Trophoblast cell (in vitro differentiated cells and primary cell): ENCODE measurements around the gene EEFSEC.
A peak's percentile ranks its signal among the peaks of the same experiment; 100 is the strongest.

Experiments used
- DNase-seq, 2 donors: peaks; one replicate each; pipeline ENCODE4 v3.0.0-alpha.2; 2016
- H2AFZ ChIP-seq: 2 replicates; pipeline ENCODE4 v1.6.1; 2013; ENCODE audit warnings: low read length, moderate library complexity, mild to moderate bottlenecking; ENCODE audit not compliant: insufficient read depth, poor library complexity
- H2AK5ac ChIP-seq: 2 replicates; pipeline ENCODE4 v1.6.1; 2013; ENCODE audit warnings: mild to moderate bottlenecking, low read length
- H2BK120ac ChIP-seq: 2 replicates; pipeline ENCODE4 v1.6.1; 2013; ENCODE audit warnings: low read length, mild to moderate bottlenecking, moderate library complexity; ENCODE audit not compliant: insufficient read depth, poor library complexity
- H2BK12ac ChIP-seq: 2 replicates; pipeline ENCODE4 v1.6.1; 2013; ENCODE audit warnings: mild to moderate bottlenecking, low read length, moderate library complexity
- H2BK5ac ChIP-seq: 2 replicates; pipeline ENCODE4 v1.6.1; 2013; ENCODE audit warnings: low read length, low read depth, moderate library complexity, mild to moderate bottlenecking; ENCODE audit not compliant: poor library complexity
- H3K14ac ChIP-seq: 2 replicates; pipeline ENCODE4 v1.6.1; 2013; ENCODE audit warnings: mild to moderate bottlenecking, low read length
- H3K18ac ChIP-seq: 2 replicates; pipeline ENCODE4 v1.6.1; 2013; ENCODE audit warnings: mild to moderate bottlenecking, low read length
- H3K23ac ChIP-seq: 2 replicates; pipeline ENCODE4 v1.6.1; 2013; ENCODE audit warnings: low read length
- H3K27ac ChIP-seq: 2 replicates; pipeline ENCODE4 v1.5.1; 2013; ENCODE audit warnings: low read depth, mild to moderate bottlenecking, inconsistent platforms, low read length, moderate library complexity
- H3K27me3 ChIP-seq: 2 replicates; pipeline ENCODE4 v1.6.1; 2013; ENCODE audit warnings: inconsistent platforms, mild to moderate bottlenecking, low read length, moderate library complexity; ENCODE audit not compliant: insufficient read depth
- H3K36me3 ChIP-seq, 2 experiments: 1 replicate in 1 of 2; 2 replicates in 1 of 2; pipeline ENCODE4 v1.6.1; 2013; ENCODE audit warnings: low read length in 2 of 2, mild to moderate bottlenecking in 2 of 2, moderate library complexity in 1 of 2; ENCODE audit not compliant: insufficient read depth in 2 of 2, control insufficient read depth in 1 of 2
- H3K4ac ChIP-seq: 2 replicates; pipeline ENCODE4 v1.6.1; 2013; ENCODE audit warnings: low read depth, mild to moderate bottlenecking, low read length, moderate library complexity
- H3K4me1 ChIP-seq, 2 experiments: 1 replicate in 1 of 2; 2 replicates in 1 of 2; pipeline ENCODE4 v1.6.1; 2013; ENCODE audit warnings: low read length in 2 of 2, mild to moderate bottlenecking in 2 of 2, moderate library complexity in 1 of 2; ENCODE audit not compliant: insufficient read depth in 2 of 2, control insufficient read depth in 1 of 2
- H3K4me2 ChIP-seq: 2 replicates; pipeline ENCODE4 v1.6.1; 2013; ENCODE audit warnings: inconsistent platforms, mild to moderate bottlenecking, low read length, moderate library complexity
- H3K4me3 ChIP-seq: 2 replicates; pipeline ENCODE4 v1.5.1; 2013; ENCODE audit warnings: mild to moderate bottlenecking, low read depth, low read length, inconsistent platforms
- H3K79me1 ChIP-seq: one replicate; pipeline ENCODE4 v1.6.1; 2013; ENCODE audit warnings: low read length
- H3K79me2 ChIP-seq: 2 replicates; pipeline ENCODE4 v1.6.1; 2013; ENCODE audit warnings: low read length, mild to moderate bottlenecking; ENCODE audit not compliant: control insufficient read depth, insufficient read depth, poor library complexity
- H3K9ac ChIP-seq: 2 replicates; pipeline ENCODE4 v1.6.1; 2013; ENCODE audit warnings: mild to moderate bottlenecking, low read length
- H3K9me3 ChIP-seq: 2 replicates; pipeline ENCODE4 v1.6.1; 2013; ENCODE audit warnings: low read depth, mild to moderate bottlenecking, control low read depth, inconsistent platforms, low read length; ENCODE audit not compliant: insufficient read depth
- H4K12ac ChIP-seq: 2 replicates; pipeline ENCODE4 v1.6.1; 2013; ENCODE audit warnings: low read depth, mild to moderate bottlenecking, low read length, moderate library complexity
- H4K8ac ChIP-seq: 2 replicates; pipeline ENCODE4 v1.6.1; 2013; ENCODE audit warnings: low read depth, mild to moderate bottlenecking, low read length, moderate library complexity
- H4K91ac ChIP-seq: one replicate; pipeline ENCODE4 v1.6.1; 2013; ENCODE audit warnings: low read depth, mild to moderate bottlenecking, low read length, moderate library complexity
- WGBS: extraction: QIAGEN DNeasy Blood & Tissue Kit; methylation state at CpG from one replicate; pipeline ENCODE4 v1.1.7; 2013; ENCODE audit warnings: missing lambda C conversion rate; ENCODE audit not compliant: insufficient read length, insufficient coverage; ENCODE audit errors: extremely low coverage; 5-methylcytosine and 5-hydroxymethylcytosine counted together

EEFSEC gene

GRCh38 chr3:128353361-128353965 is 200.2 kb downstream of the EEFSEC start:
- H3K36me3 ChIP-seq: no peaks in the 10 kb centered on the region
- no peaks in the 10 kb centered on the region for H3K27me3 ChIP-seq
- H2BK120ac ChIP-seq: no peak overlapping the region
- no peak overlapping the region for H2AFZ ChIP-seq
- H4K8ac ChIP-seq: peak overlapping the region; percentile 12
- H3K23ac ChIP-seq: no peak overlapping the region
- H3K4me2 ChIP-seq: no peak overlapping the region
- no peak overlapping the region for H3K18ac ChIP-seq
- H2BK5ac ChIP-seq: no peak overlapping the region
- H3K79me2 ChIP-seq: peaks cover 2% of the 10 kb centered on the region
- H4K91ac ChIP-seq: peak overlapping the region; percentile 42
- no peak overlapping the region for H3K4me3 ChIP-seq
- no peak overlapping the region for H4K12ac ChIP-seq
- H3K27ac ChIP-seq: no peak overlapping the region
- H3K4ac ChIP-seq: no peak overlapping the region
- H2BK12ac ChIP-seq: no peak overlapping the region
- H3K79me1 ChIP-seq: peaks cover 11% of the 10 kb centered on the region
- no peaks in the 10 kb centered on the region for H3K9me3 ChIP-seq
- peak overlapping the region; percentile 2 for H3K14ac ChIP-seq
- H3K4me1 ChIP-seq: peaks cover 13 to 20% of the 10 kb centered on the region in 2 experiments
- H3K9ac ChIP-seq: no peak overlapping the region
- WGBS: no CpG with 5 or more reads among the region's 8 CpGs
- no peak overlapping the region for H2AK5ac ChIP-seq
- no peak for DNase-seq

- peaks cover 7 to 14% of the 10 kb centered on the region in 2 experiments for H3K4me1 ChIP-seq
- no peak for DNase-seq
- no peak overlapping the region for H3K23ac ChIP-seq
- H3K79me1 ChIP-seq: peaks cover 6% of the 10 kb centered on the region
- H4K12ac ChIP-seq: no peak overlapping the region
- WGBS: no CpG with 5 or more reads among the region's 10 CpGs
- H2BK12ac ChIP-seq: peak overlapping the region; percentile 30
- no peak overlapping the region for H3K4me3 ChIP-seq
- H3K36me3 ChIP-seq: no peaks in the 10 kb centered on the region
- H4K8ac ChIP-seq: peak overlapping the region; percentile 12
- H2AK5ac ChIP-seq: no peak overlapping the region
- H3K14ac ChIP-seq: peak overlapping the region; percentile 2
- no peaks in the 10 kb centered on the region for H3K9me3 ChIP-seq
- peaks cover 2% of the 10 kb centered on the region for H3K79me2 ChIP-seq
- H2BK120ac ChIP-seq: no peak overlapping the region
- no peak overlapping the region for H3K9ac ChIP-seq
- no peak overlapping the region for H2AFZ ChIP-seq
- H2BK5ac ChIP-seq: no peak overlapping the region
- H3K4ac ChIP-seq: no peak overlapping the region
- H3K4me2 ChIP-seq: no peak overlapping the region
- H3K27me3 ChIP-seq: no peaks in the 10 kb centered on the region
- peak overlapping the region; percentile 22 for H3K18ac ChIP-seq
- peak overlapping the region; percentile 42 for H4K91ac ChIP-seq
- H3K27ac ChIP-seq: no peak overlapping the region
Observed at GRCh38 chr3:128353991-128354687, 200.9 kb downstream of the EEFSEC start.

GRCh38 chr3:128354788-128355542 is 201.7 kb downstream of the EEFSEC start:
- H3K18ac ChIP-seq: no peak overlapping the region
- H2AK5ac ChIP-seq: no peak overlapping the region
- no peak overlapping the region for H4K12ac ChIP-seq
- no peak for DNase-seq
- no peak overlapping the region for H2BK12ac ChIP-seq
- no peak overlapping the region for H3K4ac ChIP-seq
- H3K9ac ChIP-seq: no peak overlapping the region
- peaks cover 4 to 9% of the 10 kb centered on the region in 2 experiments for H3K4me1 ChIP-seq
- peak overlapping the region; percentile 48 for H4K91ac ChIP-seq
- no CpG with 5 or more reads among the region's 13 CpGs for WGBS
- no peak overlapping the region for H2BK5ac ChIP-seq
- H3K9me3 ChIP-seq: no peaks in the 10 kb centered on the region
- H4K8ac ChIP-seq: no peak overlapping the region
- no peak overlapping the region for H3K27ac ChIP-seq
- peaks cover 0 to 2% of the 10 kb centered on the region in 2 experiments for H3K36me3 ChIP-seq
- no peak overlapping the region for H3K4me2 ChIP-seq
- H2BK120ac ChIP-seq: no peak overlapping the region
- no peak overlapping the region for H3K4me3 ChIP-seq
- H3K23ac ChIP-seq: no peak overlapping the region
- no peaks in the 10 kb centered on the region for H3K27me3 ChIP-seq
- no peak overlapping the region for H3K14ac ChIP-seq
- no peak overlapping the region for H2AFZ ChIP-seq
- peaks cover 4% of the 10 kb centered on the region for H3K79me1 ChIP-seq
- no peaks in the 10 kb centered on the region for H3K79me2 ChIP-seq

GRCh38 chr3:128355543-128355919 is 202.2 kb downstream of the EEFSEC start:
- no peak overlapping the region for H3K4ac ChIP-seq
- H3K4me3 ChIP-seq: no peak overlapping the region
- no peak overlapping the region for H4K91ac ChIP-seq
- peak in 1 of 2 donors; percentile 2 for DNase-seq
- no CpG with 5 or more reads among the region's 2 CpGs for WGBS
- no peak overlapping the region for H2BK12ac ChIP-seq
- no peak overlapping the region for H3K18ac ChIP-seq
- no peak overlapping the region for H3K27ac ChIP-seq
- no peak overlapping the region for H3K9ac ChIP-seq
- no peaks in the 10 kb centered on the region for H3K27me3 ChIP-seq
- H3K79me1 ChIP-seq: peaks cover 4% of the 10 kb centered on the region
- no peak overlapping the region for H3K14ac ChIP-seq
- H3K4me2 ChIP-seq: no peak overlapping the region
- no peak overlapping the region for H2BK120ac ChIP-seq
- peaks cover 0 to 2% of the 10 kb centered on the region in 2 experiments for H3K36me3 ChIP-seq
- H3K79me2 ChIP-seq: no peaks in the 10 kb centered on the region
- H2AK5ac ChIP-seq: no peak overlapping the region
- no peaks in the 10 kb centered on the region for H3K9me3 ChIP-seq
- H4K12ac ChIP-seq: no peak overlapping the region
- H2AFZ ChIP-seq: no peak overlapping the region
- H3K23ac ChIP-seq: no peak overlapping the region
- no peak overlapping the region for H2BK5ac ChIP-seq
- H3K4me1 ChIP-seq: peaks cover 4 to 13% of the 10 kb centered on the region in 2 experiments
- no peak overlapping the region for H4K8ac ChIP-seq
